CD4-positive, alpha-beta T cell treated with Interleukin-21 for 1 hour (primary cell): ENCODE measurements around the gene NF2.

Experiments used
- DNase-seq: peaks from one replicate; pipeline ENCODE4 v3.0.0-alpha.2; 2020

Gene NF2

DNA sequence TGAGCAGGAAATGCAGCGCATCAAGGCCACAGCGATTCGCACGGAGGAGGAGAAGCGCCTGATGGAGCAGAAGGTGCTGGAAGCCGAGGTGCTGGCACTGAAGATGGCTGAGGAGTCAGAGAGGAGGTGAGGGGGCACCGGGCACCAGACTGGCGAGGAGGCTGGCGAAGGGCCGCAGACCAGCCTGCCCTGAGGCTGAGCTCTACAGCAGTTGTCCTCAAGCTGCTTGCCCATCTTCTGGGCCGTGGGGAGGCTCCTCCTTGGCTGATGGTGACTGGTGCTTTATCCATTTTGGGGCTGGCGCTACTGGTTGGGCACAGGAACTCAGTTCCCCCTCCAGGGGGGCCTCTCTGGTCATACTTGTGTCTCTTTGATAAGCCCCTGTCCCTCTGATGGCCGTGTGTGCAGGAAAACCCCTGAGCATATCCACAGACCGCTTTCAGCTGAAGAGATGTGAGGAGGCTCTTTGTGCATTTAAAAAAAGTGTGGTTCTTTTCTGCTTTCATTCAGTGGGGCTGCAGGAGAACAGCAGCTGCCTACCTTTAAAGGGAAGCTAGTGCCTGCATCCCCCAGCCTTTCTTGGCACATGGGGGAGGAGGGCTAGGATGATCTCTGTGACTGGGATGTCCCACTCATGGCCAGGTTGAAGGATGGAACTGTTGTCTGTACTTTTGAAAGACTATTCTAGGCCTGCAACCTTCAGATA, 70.1 kb downstream of the NF2 start:
- no peak for DNase-seq

DNA sequence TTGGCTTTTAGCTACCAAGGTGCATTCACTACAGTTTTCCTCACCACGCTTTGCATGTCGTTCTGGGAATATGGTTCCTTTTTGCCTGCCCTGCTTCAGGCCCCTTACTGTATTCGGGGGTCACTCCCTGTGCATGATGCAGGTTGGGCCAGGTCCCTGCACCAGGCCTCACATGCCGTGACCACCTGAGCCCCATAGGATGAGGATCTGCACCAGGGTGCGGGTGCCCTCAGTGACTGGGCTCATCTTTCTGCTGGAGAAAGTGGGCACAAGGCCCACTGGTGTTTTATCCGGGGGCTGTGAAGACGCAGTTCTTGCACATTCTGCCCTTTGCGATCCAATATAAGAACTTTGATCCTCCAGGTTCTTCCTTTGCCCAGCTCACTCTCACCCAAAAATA, 70.7 kb downstream of the NF2 start:
- no peak for DNase-seq

DNA sequence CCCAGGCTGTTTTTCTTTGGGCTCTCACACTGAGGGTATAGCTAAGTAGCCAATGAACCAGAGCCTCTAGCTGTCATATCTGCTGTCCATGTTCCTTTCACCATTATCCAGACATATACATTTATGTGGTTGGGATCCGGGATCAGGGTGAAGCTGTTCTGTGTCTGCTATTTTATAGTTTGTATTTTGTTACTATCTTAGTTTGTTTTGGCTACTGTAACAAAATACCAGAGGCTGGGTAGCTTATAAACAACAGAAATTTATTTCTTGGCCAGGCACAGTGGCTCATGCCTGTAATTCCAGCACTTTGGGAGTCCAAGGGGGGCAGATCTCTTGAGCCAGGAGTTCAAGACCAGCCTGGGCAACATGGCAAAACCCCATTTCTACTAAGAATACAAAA, 75.9 kb downstream of the NF2 start:
- no peak for DNase-seq

DNA sequence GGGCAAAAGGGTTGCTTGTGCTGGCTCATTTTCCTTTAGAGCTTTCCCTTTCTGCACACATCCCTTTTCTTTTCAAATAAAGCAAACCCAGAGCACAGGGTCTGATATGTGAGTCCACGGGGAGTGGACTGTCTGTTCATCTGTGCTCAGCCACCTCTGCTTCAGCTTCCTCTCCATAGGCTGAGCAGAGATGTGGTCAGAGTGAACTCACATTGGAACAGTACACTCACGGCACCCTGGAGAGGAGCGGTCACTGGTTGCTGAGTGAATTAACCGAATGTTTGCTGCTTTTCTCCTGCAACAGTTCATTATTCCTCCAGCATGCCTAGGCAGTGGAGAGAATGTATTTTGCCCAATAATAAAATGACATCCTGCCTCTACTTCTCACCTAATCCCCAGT, 80.1 kb downstream of the NF2 start:
- DNase-seq: no peak

DNA sequence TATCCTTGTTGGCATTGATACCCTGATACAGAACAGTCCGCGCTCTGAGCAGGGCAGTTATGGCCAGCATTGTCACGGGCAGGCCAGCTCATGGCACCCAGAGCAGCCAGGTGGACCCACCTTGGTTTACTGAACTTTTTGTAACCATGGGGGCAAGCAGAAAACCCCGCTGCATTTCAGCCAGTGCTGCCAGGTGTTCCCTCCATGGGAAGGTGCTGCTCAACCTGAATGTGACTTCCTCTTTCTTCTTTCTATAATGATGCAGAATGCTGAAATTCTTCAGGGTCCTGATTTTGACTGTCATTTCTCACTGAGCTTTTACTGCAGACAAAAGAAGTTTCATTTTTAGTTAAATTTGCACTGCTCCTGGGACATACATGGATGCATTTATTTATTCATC, 80.8 kb downstream of the NF2 start:
- DNase-seq: no peak

DNA sequence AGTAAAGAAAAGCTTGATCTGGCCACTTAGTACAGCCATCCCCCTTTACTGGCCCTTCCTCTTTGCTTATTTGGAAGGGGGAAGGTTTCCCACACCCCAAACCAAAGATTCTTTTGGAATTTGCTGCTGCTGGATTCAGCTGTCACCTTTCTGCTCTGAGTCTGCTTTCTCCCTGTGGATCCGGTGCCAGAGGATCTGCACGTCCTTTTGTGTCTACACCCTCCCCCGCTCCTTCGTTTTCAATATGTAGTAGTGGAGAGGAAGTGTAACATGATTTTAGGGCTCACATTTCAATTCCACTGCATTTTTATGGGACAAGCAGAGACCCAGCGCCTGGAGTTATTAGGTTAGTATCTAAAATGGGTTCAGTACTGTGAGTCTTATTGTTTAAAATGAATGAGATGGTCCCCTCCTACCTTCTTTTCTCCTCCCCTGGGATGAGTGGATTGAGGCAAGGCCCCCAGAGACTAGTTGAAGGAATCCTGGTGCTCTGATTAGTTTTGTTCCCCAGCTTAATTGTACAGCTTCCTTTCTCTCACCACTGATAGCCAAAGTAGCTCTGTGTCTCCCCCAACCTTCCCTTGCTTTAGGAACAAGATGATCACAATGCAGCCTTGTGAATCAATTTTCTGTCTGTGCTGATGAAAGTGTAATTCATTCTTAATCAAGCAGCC, 85.9 kb downstream of the NF2 start:
- DNase-seq: no peak

DNA sequence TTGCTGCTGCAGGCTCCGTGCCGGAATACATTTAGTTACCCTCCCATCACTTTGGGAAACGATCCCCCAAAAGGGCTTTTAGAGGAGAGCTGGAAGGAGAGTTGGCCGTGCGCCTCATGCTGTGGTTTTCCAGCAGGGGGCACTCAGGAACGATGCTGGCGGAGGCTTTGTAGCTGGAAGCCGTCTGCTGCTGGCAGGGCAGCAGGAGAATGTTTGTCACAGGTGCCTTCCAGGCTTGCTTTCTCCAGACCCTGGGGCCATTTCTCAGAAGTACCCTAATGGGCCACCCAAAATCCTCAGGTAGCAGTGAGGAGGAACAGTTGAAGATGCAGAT, 86.4 kb downstream of the NF2 start:
- peak; percentile 25 for DNase-seq

DNA sequence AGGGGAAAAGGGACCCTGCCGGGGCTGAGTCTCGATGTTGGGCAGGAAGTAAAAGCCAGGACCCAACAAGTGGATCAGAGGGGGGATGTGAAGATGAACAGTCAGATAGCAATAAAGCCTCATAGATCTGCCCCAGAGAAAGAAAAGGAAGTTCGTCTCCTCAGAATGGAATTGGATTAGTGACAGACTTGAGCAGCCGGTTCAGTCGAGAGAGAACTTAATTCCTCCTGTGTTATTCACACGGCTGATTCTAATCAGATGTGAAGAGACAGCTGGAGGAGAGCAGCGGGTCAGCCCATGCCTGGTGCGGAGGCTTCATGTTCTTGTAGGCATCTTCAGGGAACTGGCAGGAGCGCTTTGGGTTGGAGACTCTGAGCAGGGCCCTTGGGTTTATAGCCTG, 87.0 kb downstream of the NF2 start:
- DNase-seq: no peak

DNA sequence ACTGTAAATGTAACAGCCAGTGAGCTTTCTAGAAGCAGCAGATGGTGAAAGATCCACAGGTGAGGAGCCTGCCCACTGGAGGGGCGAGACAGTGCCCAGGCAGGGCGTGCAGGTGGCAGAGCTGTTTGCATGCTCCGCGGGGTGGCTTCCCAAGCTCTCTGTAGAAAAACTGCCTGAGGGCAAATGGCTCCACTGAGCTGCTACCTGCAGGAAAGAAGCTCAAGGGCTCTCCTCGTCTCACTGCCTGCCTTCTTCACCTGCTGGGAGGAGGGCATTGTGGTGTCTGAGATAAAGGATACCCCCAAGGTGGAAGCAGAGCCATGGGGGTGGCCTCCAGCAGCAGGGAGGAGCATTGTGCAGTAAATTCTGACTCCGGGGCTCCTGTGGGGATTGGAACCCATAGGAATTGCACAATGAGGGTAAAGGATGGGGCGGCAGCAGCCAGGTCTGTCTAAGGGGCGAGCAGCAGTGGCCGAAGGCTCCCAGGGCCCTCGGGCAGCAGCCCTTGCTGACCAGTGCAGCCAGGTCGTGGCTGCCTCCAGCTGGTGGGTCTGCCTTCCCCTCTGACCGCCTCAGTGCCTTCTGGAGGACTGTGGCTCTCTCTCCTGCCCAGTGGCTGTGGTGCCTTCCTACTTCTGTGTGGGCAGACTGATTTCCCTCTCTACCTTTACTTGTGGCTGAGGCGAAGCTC, 88.3 kb downstream of the NF2 start:
- DNase-seq: no peak

DNA sequence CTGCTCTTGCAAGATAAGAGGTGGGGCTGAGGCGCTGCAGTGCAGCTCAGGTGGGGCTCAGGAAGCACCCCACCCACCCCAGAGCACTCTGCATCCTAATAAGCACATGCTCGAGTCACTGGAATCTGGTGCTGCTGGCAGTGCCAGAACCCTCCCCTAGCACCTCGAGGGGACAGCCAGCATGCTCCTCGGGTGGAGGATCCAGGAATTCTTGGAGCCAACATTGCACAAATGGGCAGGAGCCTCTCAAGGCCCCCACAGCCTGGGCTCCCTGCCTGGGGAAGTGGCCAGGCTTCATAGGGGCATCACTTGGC, 88.9 kb downstream of the NF2 start:
- no peak for DNase-seq

DNA sequence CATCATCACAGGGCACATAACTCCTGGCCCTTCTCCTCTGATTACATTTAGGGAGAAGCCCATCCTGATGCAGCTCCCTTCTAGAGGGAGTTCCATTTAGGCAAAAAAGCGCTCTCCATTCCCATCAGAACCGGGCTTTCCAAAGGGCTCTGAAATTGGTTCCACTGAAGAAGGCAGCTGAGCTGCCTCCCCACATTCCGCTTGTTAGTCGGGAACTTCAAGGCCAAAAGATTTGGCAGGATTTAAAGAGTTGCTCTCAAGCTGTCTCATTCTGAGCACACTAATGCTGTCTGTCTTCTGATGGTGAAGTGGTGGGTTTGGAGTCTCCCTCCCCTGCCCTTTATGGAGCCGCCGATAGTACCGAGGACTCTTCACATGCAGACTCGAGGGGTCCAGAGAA, 89.7 kb downstream of the NF2 start:
- no peak for DNase-seq

DNA sequence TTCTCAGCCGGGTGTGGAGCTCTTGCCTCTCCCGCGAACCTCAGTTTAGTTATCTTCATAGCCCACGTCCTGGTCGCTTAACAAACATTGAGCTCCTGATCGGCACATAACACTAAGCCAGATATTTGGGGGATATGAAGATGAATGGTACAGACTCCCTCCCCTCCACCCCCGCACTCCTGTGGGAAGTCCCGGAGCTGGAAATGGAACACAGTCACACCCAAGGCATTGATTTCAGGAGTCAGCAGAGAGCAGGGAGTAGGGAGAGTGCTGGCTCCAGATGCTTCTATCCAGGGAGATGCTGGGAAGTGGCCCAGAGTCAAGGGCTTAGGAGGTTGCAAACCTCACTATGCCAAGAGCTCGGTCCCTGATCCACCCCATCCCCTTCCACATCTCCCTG, 90.2 kb downstream of the NF2 start:
- DNase-seq: no peak

DNA sequence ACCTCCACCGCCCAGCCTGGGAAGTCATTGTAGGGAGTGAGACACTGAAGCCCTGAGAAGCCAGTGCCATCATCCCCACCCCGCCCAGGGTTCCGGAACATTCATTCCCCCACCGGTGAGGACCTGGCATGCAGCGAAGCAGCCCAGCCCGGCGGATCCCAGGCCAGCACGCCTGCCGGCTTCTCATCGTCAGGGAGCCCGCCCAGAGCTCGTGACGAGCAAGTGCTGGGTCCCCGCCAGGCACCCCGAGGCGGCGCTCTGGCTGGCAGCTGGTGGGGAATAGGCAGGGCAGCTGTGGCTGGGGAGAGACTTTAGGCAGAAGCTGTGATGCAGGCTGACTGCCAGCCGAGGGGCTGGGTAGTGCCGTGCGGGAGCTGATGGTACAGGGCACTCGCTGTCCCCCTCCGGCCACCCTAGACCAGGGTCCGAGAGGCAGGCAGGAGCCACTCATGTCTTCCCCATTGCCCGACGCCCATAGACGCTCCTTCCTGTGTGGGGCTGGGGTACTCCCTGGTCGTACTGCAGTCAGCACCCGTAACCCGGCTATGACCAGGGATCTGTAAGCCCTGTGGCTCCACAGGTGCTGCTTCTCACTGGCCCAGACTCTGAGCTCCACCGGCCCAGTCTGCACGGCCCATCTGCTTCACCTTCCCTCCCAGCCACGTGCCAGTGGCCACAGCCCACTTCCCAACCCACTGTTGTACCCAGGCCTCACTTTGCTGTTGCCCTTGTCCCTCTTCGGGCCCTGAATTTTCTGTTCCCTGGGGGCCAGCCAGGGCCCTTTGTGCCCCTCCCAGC, 91.9 kb downstream of the NF2 start:
- no peak for DNase-seq

DNA sequence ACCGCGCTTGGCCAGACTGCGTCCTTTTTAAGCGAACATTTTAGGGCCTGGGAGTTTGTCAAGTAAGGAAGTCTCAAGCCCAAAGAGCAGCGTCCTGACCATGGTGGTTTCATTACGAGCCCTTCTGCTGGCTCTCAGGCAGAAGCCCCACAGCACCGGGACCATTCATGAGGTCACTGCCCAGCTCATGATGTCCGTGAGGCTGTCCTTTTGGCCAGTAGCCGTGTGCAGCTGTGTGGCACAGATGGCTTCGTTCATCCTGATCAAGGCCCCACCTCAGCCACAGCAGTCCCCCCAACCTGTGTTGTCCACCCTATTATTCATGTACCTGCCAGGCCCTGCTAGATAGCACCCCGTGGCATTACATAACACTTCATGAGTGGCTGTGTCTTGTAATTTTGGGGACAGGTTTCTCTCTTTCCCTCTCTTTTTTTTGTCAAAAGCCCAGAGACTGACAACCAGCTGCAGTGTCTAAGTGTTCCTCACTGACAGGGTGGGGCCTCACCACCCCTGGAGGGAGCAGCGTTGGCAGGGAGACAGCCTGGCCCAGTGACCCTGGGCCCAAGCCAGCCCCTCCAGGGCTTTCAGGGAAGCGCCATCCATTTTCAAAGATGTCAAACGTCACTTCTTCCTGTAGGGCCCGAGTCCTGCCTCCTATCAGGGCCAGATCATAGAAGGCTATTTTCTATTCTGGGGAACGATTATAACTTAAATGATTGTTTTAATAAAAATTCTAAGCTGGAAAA, 94.6 kb downstream of the NF2 start:
- no peak for DNase-seq

DNA sequence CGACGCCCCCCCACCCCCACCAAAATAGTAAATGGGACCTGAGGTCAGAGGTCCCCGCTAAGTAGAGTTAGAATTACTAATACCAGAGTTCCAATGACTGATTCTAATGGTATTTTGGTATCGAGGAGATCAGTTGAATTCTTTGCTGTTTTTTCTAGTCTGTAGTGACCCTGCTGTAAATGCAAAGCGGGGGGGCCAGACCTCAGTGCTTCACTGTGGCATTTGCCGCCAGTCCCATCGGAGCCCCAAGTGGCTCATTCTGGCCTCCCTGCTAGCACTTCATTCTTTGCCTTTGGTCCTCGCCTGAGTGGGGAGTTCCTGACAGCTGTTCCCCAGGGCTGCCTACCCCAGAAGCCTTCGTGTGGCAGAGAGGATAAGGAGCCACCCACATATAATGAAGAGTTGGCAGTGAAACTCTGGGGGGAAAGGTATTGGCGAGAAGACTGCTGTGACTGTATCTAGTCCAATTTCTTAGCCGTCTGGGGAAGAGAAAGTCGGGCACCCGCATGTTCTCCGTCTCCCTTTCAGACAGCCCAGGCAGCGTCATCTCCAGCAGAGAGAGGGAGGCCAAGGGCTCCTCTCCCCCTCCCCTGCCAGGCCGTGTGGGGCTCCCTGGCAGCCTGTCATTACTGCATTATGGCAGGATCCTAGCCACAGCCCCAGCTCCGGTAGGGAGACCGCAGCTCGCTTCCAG, 96.9 kb downstream of the NF2 start:
- no peak for DNase-seq

DNA sequence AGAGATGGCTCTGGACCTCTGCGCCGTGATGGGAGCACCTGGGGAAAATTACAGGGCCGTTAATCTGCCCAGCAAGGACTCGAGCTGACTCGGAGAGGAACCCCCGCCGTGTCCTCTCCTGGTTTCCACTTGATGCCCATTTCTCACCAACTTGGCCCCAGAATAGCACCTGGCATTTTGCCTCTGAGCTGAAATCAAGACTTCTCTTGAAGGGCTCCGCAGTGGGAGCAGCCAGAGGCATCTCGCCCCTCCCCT, 97.4 kb downstream of the NF2 start:
- no peak for DNase-seq

DNA sequence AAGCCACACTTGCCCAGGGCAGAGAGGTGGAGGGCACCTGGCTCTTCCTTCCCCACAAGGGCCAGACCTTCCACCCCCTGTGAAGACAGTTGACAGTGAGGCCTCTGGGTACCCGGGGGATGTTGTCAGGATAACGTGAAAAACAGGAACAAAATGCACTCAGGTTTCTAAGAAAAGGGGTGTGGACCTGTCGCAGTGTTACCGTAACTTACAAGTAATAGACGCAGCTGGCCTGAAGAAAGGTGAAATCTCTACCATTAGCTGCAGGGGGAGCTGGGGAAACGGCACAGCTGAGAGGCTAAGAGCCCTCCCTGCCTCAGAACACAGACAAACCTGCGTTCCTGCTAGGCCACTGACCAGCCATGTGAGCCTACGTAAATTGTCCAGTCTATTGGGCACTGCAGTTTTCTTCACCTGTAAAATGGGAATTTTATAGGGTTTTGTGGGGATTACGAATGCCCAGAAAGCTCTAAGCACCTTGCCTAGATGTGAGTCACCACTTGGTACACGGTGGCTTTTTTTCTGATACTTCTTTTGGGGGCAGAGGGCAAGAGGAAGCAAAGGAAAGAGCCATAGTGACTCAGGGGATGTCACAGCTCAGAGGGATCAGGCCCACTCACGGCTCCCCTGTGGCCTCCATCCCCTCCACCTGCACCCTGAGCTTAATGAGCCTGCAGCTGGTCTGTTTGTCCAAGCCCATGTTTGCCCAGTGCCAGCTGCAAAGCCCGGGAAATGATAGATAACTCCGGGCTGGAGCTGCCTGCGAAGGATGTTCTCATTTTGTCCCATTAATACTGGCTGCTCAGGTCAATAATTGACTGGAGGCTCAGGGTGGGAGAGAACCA, 97.9 kb downstream of the NF2 start:
- peak; percentile 55 for DNase-seq

DNA sequence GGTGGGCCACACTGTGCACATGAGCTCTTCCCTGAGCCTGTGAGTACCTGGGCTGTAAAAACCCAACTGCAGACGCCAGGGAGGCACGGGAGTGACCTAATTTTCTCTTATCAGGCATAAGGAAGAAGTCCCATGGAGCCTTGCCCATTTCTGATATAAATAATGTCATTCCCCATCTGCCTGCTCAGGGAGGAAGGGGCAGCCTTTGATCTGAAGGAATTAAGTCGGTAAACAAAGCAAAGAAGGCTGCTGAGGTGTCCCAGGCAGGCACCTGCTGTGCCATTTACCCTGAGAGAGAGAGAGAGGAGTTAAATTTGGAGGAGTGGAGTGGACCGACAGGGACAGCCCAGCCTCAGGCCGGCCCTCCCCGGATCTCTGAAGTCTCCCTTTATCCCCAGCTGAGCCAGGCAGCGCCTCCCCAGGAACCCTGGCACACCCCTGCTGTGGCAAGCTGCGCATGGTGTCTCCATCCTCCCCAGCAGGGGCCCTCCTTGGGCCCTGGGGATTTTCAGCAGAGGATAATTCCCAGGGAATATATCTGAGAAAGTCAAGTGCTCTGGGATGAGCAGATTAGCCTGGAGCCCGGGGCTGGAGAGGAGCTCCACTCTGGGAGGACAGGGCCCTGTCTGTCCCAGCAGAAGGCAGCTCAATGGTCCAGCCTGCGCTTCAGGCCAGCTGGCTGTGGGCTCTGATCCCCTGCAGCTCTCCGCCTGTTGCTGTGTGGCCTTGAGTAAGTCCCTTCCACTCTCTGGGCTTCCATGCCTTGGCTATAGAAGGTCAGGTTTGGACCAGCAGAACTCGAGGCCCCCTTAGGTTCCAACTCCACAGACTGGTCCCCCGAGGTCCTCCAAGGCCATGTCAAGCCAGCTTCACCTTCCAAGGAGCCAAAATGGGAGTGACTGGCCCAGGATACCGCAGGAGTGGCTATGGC, 98.8 kb downstream of the NF2 start:
- DNase-seq: no peak

DNA sequence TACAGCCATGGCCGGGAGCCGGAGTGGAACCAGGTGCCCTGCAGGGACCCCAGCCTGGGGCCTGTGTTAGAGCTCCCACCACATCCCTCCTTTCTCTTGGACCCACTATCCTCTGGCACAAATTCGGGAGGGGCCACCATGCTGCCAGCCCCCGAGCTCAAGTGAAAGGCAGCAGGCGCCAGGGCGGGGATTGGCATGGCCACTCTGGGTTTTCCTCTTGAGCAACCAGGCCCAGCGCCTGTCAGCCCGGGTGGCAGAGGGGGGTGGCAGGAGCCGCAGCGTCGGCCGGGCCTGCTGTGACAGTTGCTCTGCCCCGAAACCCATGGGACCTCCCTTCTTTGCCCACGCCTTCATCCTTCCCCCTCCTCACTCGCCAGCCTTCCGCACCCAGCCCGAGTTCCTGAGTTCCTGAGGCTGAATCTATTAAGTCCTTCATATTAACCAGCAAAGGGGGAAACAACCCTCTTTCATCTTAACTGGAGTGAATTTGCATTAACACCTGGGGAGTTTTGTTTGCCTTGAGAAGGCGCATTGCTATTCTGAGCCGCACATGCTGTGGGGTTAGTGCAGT, 99.6 kb downstream of the NF2 start:
- no peak for DNase-seq

DNA sequence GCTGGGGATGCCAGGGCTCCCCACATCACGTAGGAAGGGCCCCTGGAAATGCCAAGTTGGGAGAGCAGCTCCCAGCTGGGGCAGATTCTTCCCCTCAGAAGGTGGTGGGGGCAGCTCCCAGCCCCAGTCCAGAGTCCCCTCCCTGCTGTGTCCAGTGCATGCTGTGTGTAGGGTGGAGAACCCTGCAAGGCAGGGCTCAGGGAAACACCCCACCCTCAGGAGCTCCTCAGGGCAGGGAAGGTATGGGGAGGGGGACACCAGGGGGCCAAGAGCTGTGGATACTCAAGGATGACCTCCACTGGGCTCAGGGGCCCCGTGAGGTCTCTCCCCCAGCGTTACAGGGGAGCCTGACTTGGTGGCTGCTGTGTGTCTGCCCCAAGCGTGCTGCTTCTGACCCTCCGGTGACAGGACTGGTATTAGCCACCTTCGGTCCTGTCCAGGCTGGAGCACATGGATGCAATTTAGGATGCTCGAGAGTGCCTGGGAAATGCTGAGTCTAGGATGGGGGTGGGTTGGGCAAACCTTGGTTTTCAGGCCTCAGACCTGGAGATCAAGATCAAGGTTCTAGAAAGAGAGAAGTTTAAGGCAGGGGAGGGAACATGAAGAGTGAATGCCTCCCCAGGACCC, 100.2 kb downstream of the NF2 start:
- DNase-seq: no peak
